HCT116 (cell line): ENCODE measurements around the gene DDAH1. TPM values are rescaled to one million over a fixed set of nuclear protein-coding genes. Genes with fewer than 3 reads are reported as not detected.

Experiments used
- ATAC-seq: fragments of 200-7000 bp; cut with Tn5 transposase; 2 replicates; pipeline ENCODE4 v1.9.1; 2020; ENCODE audit warnings: mild to moderate bottlenecking, moderate library complexity
- BruUV-seq: library from RNA; stranded (reverse); fragments of 400-500 nt; replicated peaks from 2 replicates; lab custom pipeline; 2021; lab: Mats Ljungman, UMichigan
- CTCF ChIA-PET: fragments of 300-600 bp; sonication (Branson Sonifier 250); formaldehyde crosslinking; loops from one replicate; lab custom pipeline; 2021; ENCODE audit warnings: antibody characterized with exemption; lab: Charles Lee
- POLR2A ChIA-PET: fragments of 300-600, 350-600 bp; sonication (Branson Sonifier 250); formaldehyde crosslinking; loops from one replicate; lab custom pipeline; 2021; ENCODE audit warnings: antibody characterized with exemption; lab: Charles Lee
- RAD21 ChIA-PET, 2 experiments: fragments of 300-600 bp; sonication (Branson Sonifier 250); formaldehyde crosslinking; loops; one replicate each; lab custom pipeline; 2023; ENCODE audit warnings: low total read pairs in 2 of 2; ENCODE audit not compliant: uncharacterized antibody in 2 of 2, unreplicated experiment in 2 of 2, low non-redundant PET in 1 of 2; lab: Charles Lee
- DNase-seq: peaks from one replicate; pipeline ENCODE4 v3.0.0-alpha.2; 2010; ENCODE audit warnings: low read depth, low spot score
- H2AFZ ChIP-seq: fragments of 200-600 bp; shearing (Covaris generic), sonication (generic); 2 replicates; pipeline ENCODE4 v1.6.1; 2017; ENCODE audit warnings: low read depth, mixed run types, mixed read lengths, antibody characterized with exemption, low read length; ENCODE audit not compliant: poor library complexity, severe bottlenecking
- H3K27ac ChIP-seq: 2 replicates; pipeline ENCODE4 v1.5.1; 2012; ENCODE audit warnings: low read depth, low read length
- H3K27me3 ChIP-seq: fragments of 200-600 bp; sonication (generic); 2 replicates; pipeline ENCODE4 v1.6.1; 2016; ENCODE audit warnings: mixed run types, low read length, mixed read lengths; ENCODE audit not compliant: insufficient read depth
- H3K36me3 ChIP-seq, 2 experiments: fragments of 200-500 bp in 1 of 2; fragments of 200-600 bp in 1 of 2; sonication (Bioruptor generic) in 1 of 2; sonication (generic) in 1 of 2; 2 replicates each; pipeline versions ENCODE4 v1.5.1 to v1.6.1; 2014 to 2016; ENCODE audit warnings: low read length in 2 of 2, inconsistent platforms in 1 of 2, mixed read lengths in 1 of 2, mixed run types in 1 of 2; ENCODE audit not compliant: insufficient read depth in 2 of 2, control insufficient read depth in 1 of 2
- H3K4me1 ChIP-seq, 2 experiments: fragments of 200-600 bp in 1 of 2; sonication (generic) in 1 of 2; 2 replicates each; pipeline versions ENCODE4 v1.5.1 to v1.6.1; 2012 to 2017; ENCODE audit warnings: low read length in 2 of 2, inconsistent platforms in 1 of 2, mild to moderate bottlenecking in 1 of 2, mixed read lengths in 1 of 2, mixed run types in 1 of 2, moderate library complexity in 1 of 2; ENCODE audit not compliant: insufficient read depth in 2 of 2, control insufficient read depth in 1 of 2
- H3K4me2 ChIP-seq: fragments of 200-600 bp; sonication (generic); 2 replicates; pipeline ENCODE4 v1.6.1; 2017; ENCODE audit warnings: mixed run types, low read length, mixed read lengths
- H3K4me3 ChIP-seq, 2 experiments: fragments of 200-600 bp in 1 of 2; sonication (generic) in 1 of 2; replicated peaks in 1 of 2; 2 replicates each; pipeline ENCODE4 v1.5.1; 2011 to 2016; ENCODE audit warnings: low read length in 2 of 2, control low read depth in 1 of 2, low read depth in 1 of 2, mild to moderate bottlenecking in 1 of 2, mixed read lengths in 1 of 2, mixed run types in 1 of 2
- H3K79me2 ChIP-seq: fragments of 200-600 bp; sonication (generic); 2 replicates; pipeline ENCODE4 v1.6.1; 2017; ENCODE audit warnings: mild to moderate bottlenecking, mixed run types, low read length, moderate library complexity, mixed read lengths; ENCODE audit not compliant: insufficient read depth
- H3K9ac ChIP-seq: fragments of 200-600 bp; sonication (generic); 2 replicates; pipeline ENCODE4 v1.6.1; 2016; ENCODE audit warnings: low read length, mixed read lengths
- H3K9me2 ChIP-seq: fragments of 200-600 bp; sonication (generic), shearing (Covaris generic); 2 replicates; pipeline ENCODE4 v1.6.1; 2017; ENCODE audit warnings: mixed run types, mild to moderate bottlenecking, moderate library complexity; ENCODE audit not compliant: insufficient read depth
- H3K9me3 ChIP-seq, 2 experiments: fragments of 200-500 bp in 1 of 2; fragments of 200-600 bp in 1 of 2; sonication (Bioruptor generic) in 1 of 2; sonication (generic) in 1 of 2; 2 replicates each; pipeline ENCODE4 v1.6.1; 2014 to 2017; ENCODE audit warnings: low read length in 2 of 2, mixed read lengths in 2 of 2, inconsistent platforms in 1 of 2, low read depth in 1 of 2, mild to moderate bottlenecking in 1 of 2, mixed run types in 1 of 2, moderate library complexity in 1 of 2; ENCODE audit not compliant: control insufficient read depth in 1 of 2, insufficient read depth in 1 of 2
- H4K20me1 ChIP-seq: fragments of 200-600 bp; sonication (generic), shearing (Covaris generic); 2 replicates; pipeline ENCODE4 v1.6.1; 2017; ENCODE audit warnings: mixed run types, mild to moderate bottlenecking, moderate library complexity; ENCODE audit not compliant: insufficient read depth
- CBX3 ChIP-seq: IDR thresholded peaks from 2 replicates; pipeline ENCODE4 v1.6.1; 2012; ENCODE audit warnings: low read depth
- CEBPB ChIP-seq: IDR thresholded peaks from 2 replicates; pipeline ENCODE4 v1.6.1; 2012; ENCODE audit warnings: low read depth
- EGR1 ChIP-seq: IDR thresholded peaks from 2 replicates; pipeline ENCODE4 v1.6.1; 2012; ENCODE audit warnings: low read depth
- EZH2phosphoT487 ChIP-seq: fragments of 200-600 bp; IDR thresholded peaks from 2 replicates; pipeline ENCODE4 v1.6.1; 2018; ENCODE audit warnings: antibody characterized with exemption, borderline replicate concordance
- MAX ChIP-seq: IDR thresholded peaks from 2 replicates; pipeline ENCODE4 v1.6.1; 2012
- POLR2A ChIP-seq: IDR thresholded peaks from 2 replicates; pipeline ENCODE4 v1.7.0; 2011; ENCODE audit warnings: borderline replicate concordance; ENCODE audit not compliant: insufficient read depth, insufficient read length; ENCODE audit errors: extremely low read depth
- RAD21 ChIP-seq: IDR thresholded peaks from 2 replicates; pipeline ENCODE4 v1.6.1; 2012; ENCODE audit warnings: low read depth, mild to moderate bottlenecking
- REST ChIP-seq: IDR thresholded peaks from 2 replicates; pipeline ENCODE4 v1.6.1; 2012; ENCODE audit warnings: low read depth
- SRF ChIP-seq: IDR thresholded peaks from 2 replicates; pipeline ENCODE4 v1.6.1; 2012; ENCODE audit warnings: low read depth
- TCF7L2 ChIP-seq: IDR thresholded peaks from 2 replicates; pipeline ENCODE4 v1.7.0; 2011; ENCODE audit warnings: borderline replicate concordance, inconsistent platforms; ENCODE audit not compliant: insufficient read depth, insufficient read length; ENCODE audit errors: extremely low read depth
- ZFX ChIP-seq: fragments of 450-650 bp; IDR thresholded peaks from 2 replicates; pipeline ENCODE4 v1.6.1; 2017
- ZNF274 ChIP-seq: fragments of 200-500 bp; sonication (Bioruptor generic); IDR thresholded peaks from 2 replicates; pipeline ENCODE4 v1.6.1; 2014; ENCODE audit warnings: mild to moderate bottlenecking, low read depth, low read length, inconsistent platforms
- intact Hi-C: fragments of 100-400 bp; cut with micrococcal nuclease; formaldehyde crosslinking; loops from 2 replicates; pipeline ENCODE4 v1.10.0; 2022
- total RNA-seq: library from RNA; stranded (reverse); gene quantifications from one replicate; pipeline ENCODE4 v1.2.1, GENCODE V29; 2021; ENCODE audit not compliant: unreplicated experiment

DDAH1 gene
- total RNA-seq, 1 experiment from 2014 or later: 16.6 TPM

- POLR2A ChIA-PET: no interaction called here
- no peak overlapping the region for H3K4me2 ChIP-seq
- H3K27ac ChIP-seq: no peak overlapping the region
- RAD21 ChIA-PET: no interaction called here
- CTCF ChIA-PET: interaction anchor here (1.0 to 1.1 kb wide), 2 partner anchors 14 to 328 kb away, joined by 3 read pairs; partner anchors contain the start of gene C1orf52
- H3K4me1 ChIP-seq: peaks cover 8 to 32% of the 10 kb centered on the region in 2 experiments
- no peaks in the 10 kb centered on the region for H3K27me3 ChIP-seq
- H3K4me3 ChIP-seq: no peak overlapping the region
- H3K9me3 ChIP-seq: no peaks in the 10 kb centered on the region
- intact Hi-C loops: no loop called here
- TF ChIP-seq REST: no peak
- no peak for TF ChIP-seq MAX
- TF ChIP-seq EZH2phosphoT487: no peak
- TF ChIP-seq CBX3: no peak
- no peak for TF ChIP-seq CEBPB
- no peak for TF ChIP-seq EGR1
- no peak for TF ChIP-seq ZFX
- TF ChIP-seq POLR2A: no peak
- TF ChIP-seq SRF: no peak
- TF ChIP-seq TCF7L2: no peak
- TF ChIP-seq ZNF274: no peak
- no peak for TF ChIP-seq RAD21
- TF ChIP-seq, all 23 proteins: peak for 0
- ATAC-seq (no peak), DNase-seq (no peak)
- Histone ChIP-seq H3K36me3 (peaks cover 13 to 18% of the 10 kb centered on the region in 2 experiments; a peak in 3 of 4 replicates), H3K9me2 (no peaks in the 10 kb centered on the region), H2AFZ (no peak overlapping the region), H4K20me1 (no peaks in the 10 kb centered on the region), H3K9ac (no peak overlapping the region), H3K79me2 (peaks cover 67% of the 10 kb centered on the region)
- no TSS peak for BruUV-seq
These were observed 191.6 kb downstream of the DDAH1 start for GRCh38 chr1:85273397-85273796.
